HCT116 (cell line): ENCODE data around the gene SPATA33. TPM values are rescaled to one million over a fixed set of nuclear protein-coding genes. Genes with fewer than 3 reads are reported as not detected.

Experiments used
- ATAC-seq: fragments of 200-7000 bp; cut with Tn5 transposase; 2 replicates; pipeline ENCODE4 v1.9.1; 2020; ENCODE audit warnings: mild to moderate bottlenecking, moderate library complexity
- BruUV-seq: library from RNA; stranded (reverse); fragments of 400-500 nt; replicated peaks from 2 replicates; lab custom pipeline; 2021; lab: Mats Ljungman, UMichigan
- CTCF ChIA-PET: fragments of 300-600 bp; sonication (Branson Sonifier 250); formaldehyde crosslinking; loops from one replicate; lab custom pipeline; 2021; ENCODE audit warnings: antibody characterized with exemption; lab: Charles Lee
- POLR2A ChIA-PET: fragments of 300-600, 350-600 bp; sonication (Branson Sonifier 250); formaldehyde crosslinking; loops from one replicate; lab custom pipeline; 2021; ENCODE audit warnings: antibody characterized with exemption; lab: Charles Lee
- RAD21 ChIA-PET, 2 experiments: fragments of 300-600 bp; sonication (Branson Sonifier 250); formaldehyde crosslinking; loops; one replicate each; lab custom pipeline; 2023; ENCODE audit warnings: low total read pairs in 2 of 2; ENCODE audit not compliant: uncharacterized antibody in 2 of 2, unreplicated experiment in 2 of 2, low non-redundant PET in 1 of 2; lab: Charles Lee
- DNase-seq: peaks from one replicate; pipeline ENCODE4 v3.0.0-alpha.2; 2010; ENCODE audit warnings: low read depth, low spot score
- H2AFZ ChIP-seq: fragments of 200-600 bp; shearing (Covaris generic), sonication (generic); 2 replicates; pipeline ENCODE4 v1.6.1; 2017; ENCODE audit warnings: low read depth, mixed run types, mixed read lengths, antibody characterized with exemption, low read length; ENCODE audit not compliant: poor library complexity, severe bottlenecking
- H3K27ac ChIP-seq: 2 replicates; pipeline ENCODE4 v1.5.1; 2012; ENCODE audit warnings: low read depth, low read length
- H3K27me3 ChIP-seq: fragments of 200-600 bp; sonication (generic); 2 replicates; pipeline ENCODE4 v1.6.1; 2016; ENCODE audit warnings: mixed run types, low read length, mixed read lengths; ENCODE audit not compliant: insufficient read depth
- H3K36me3 ChIP-seq, 2 experiments: fragments of 200-500 bp in 1 of 2; fragments of 200-600 bp in 1 of 2; sonication (Bioruptor generic) in 1 of 2; sonication (generic) in 1 of 2; 2 replicates each; pipeline versions ENCODE4 v1.5.1 to v1.6.1; 2014 to 2016; ENCODE audit warnings: low read length in 2 of 2, inconsistent platforms in 1 of 2, mixed read lengths in 1 of 2, mixed run types in 1 of 2; ENCODE audit not compliant: insufficient read depth in 2 of 2, control insufficient read depth in 1 of 2
- H3K4me1 ChIP-seq, 2 experiments: fragments of 200-600 bp in 1 of 2; sonication (generic) in 1 of 2; 2 replicates each; pipeline versions ENCODE4 v1.5.1 to v1.6.1; 2012 to 2017; ENCODE audit warnings: low read length in 2 of 2, inconsistent platforms in 1 of 2, mild to moderate bottlenecking in 1 of 2, mixed read lengths in 1 of 2, mixed run types in 1 of 2, moderate library complexity in 1 of 2; ENCODE audit not compliant: insufficient read depth in 2 of 2, control insufficient read depth in 1 of 2
- H3K4me2 ChIP-seq: fragments of 200-600 bp; sonication (generic); 2 replicates; pipeline ENCODE4 v1.6.1; 2017; ENCODE audit warnings: mixed run types, low read length, mixed read lengths
- H3K4me3 ChIP-seq, 2 experiments: fragments of 200-600 bp in 1 of 2; sonication (generic) in 1 of 2; replicated peaks in 1 of 2; 2 replicates each; pipeline ENCODE4 v1.5.1; 2011 to 2016; ENCODE audit warnings: low read length in 2 of 2, control low read depth in 1 of 2, low read depth in 1 of 2, mild to moderate bottlenecking in 1 of 2, mixed read lengths in 1 of 2, mixed run types in 1 of 2
- H3K79me2 ChIP-seq: fragments of 200-600 bp; sonication (generic); 2 replicates; pipeline ENCODE4 v1.6.1; 2017; ENCODE audit warnings: mild to moderate bottlenecking, mixed run types, low read length, moderate library complexity, mixed read lengths; ENCODE audit not compliant: insufficient read depth
- H3K9ac ChIP-seq: fragments of 200-600 bp; sonication (generic); 2 replicates; pipeline ENCODE4 v1.6.1; 2016; ENCODE audit warnings: low read length, mixed read lengths
- H3K9me2 ChIP-seq: fragments of 200-600 bp; sonication (generic), shearing (Covaris generic); 2 replicates; pipeline ENCODE4 v1.6.1; 2017; ENCODE audit warnings: mixed run types, mild to moderate bottlenecking, moderate library complexity; ENCODE audit not compliant: insufficient read depth
- H3K9me3 ChIP-seq, 2 experiments: fragments of 200-500 bp in 1 of 2; fragments of 200-600 bp in 1 of 2; sonication (Bioruptor generic) in 1 of 2; sonication (generic) in 1 of 2; 2 replicates each; pipeline ENCODE4 v1.6.1; 2014 to 2017; ENCODE audit warnings: low read length in 2 of 2, mixed read lengths in 2 of 2, inconsistent platforms in 1 of 2, low read depth in 1 of 2, mild to moderate bottlenecking in 1 of 2, mixed run types in 1 of 2, moderate library complexity in 1 of 2; ENCODE audit not compliant: control insufficient read depth in 1 of 2, insufficient read depth in 1 of 2
- H4K20me1 ChIP-seq: fragments of 200-600 bp; sonication (generic), shearing (Covaris generic); 2 replicates; pipeline ENCODE4 v1.6.1; 2017; ENCODE audit warnings: mixed run types, mild to moderate bottlenecking, moderate library complexity; ENCODE audit not compliant: insufficient read depth
- CBX3 ChIP-seq: IDR thresholded peaks from 2 replicates; pipeline ENCODE4 v1.6.1; 2012; ENCODE audit warnings: low read depth
- EGR1 ChIP-seq: IDR thresholded peaks from 2 replicates; pipeline ENCODE4 v1.6.1; 2012; ENCODE audit warnings: low read depth
- MAX ChIP-seq: IDR thresholded peaks from 2 replicates; pipeline ENCODE4 v1.6.1; 2012
- POLR2A ChIP-seq: IDR thresholded peaks from 2 replicates; pipeline ENCODE4 v1.7.0; 2011; ENCODE audit warnings: borderline replicate concordance; ENCODE audit not compliant: insufficient read depth, insufficient read length; ENCODE audit errors: extremely low read depth
- POLR2AphosphoS5 ChIP-seq: IDR thresholded peaks from 2 replicates; pipeline ENCODE4 v1.6.1; 2011; ENCODE audit warnings: mild to moderate bottlenecking, low read depth, low read length, moderate library complexity
- REST ChIP-seq: IDR thresholded peaks from 2 replicates; pipeline ENCODE4 v1.6.1; 2012; ENCODE audit warnings: low read depth
- TCF7L2 ChIP-seq: IDR thresholded peaks from 2 replicates; pipeline ENCODE4 v1.7.0; 2011; ENCODE audit warnings: borderline replicate concordance, inconsistent platforms; ENCODE audit not compliant: insufficient read depth, insufficient read length; ENCODE audit errors: extremely low read depth
- YY1 ChIP-seq: IDR thresholded peaks from 2 replicates; pipeline ENCODE4 v1.6.1; 2011; ENCODE audit warnings: low read length, low read depth, moderate library complexity, mild to moderate bottlenecking; ENCODE audit not compliant: insufficient replicate concordance; ENCODE audit errors: extremely low read depth
- ZFX ChIP-seq: fragments of 450-650 bp; IDR thresholded peaks from 2 replicates; pipeline ENCODE4 v1.6.1; 2017
- ZNF274 ChIP-seq: fragments of 200-500 bp; sonication (Bioruptor generic); IDR thresholded peaks from 2 replicates; pipeline ENCODE4 v1.6.1; 2014; ENCODE audit warnings: mild to moderate bottlenecking, low read depth, low read length, inconsistent platforms
- intact Hi-C: fragments of 100-400 bp; cut with micrococcal nuclease; formaldehyde crosslinking; loops from 2 replicates; pipeline ENCODE4 v1.10.0; 2022
- total RNA-seq: library from RNA; stranded (reverse); gene quantifications from one replicate; pipeline ENCODE4 v1.2.1, GENCODE V29; 2021; ENCODE audit not compliant: unreplicated experiment
- TF ChIP-seq, protein P1 (sequence below): IDR thresholded peaks from 2 replicates; pipeline ENCODE4 v1.6.1; 2012

The SPATA33 gene
- total RNA-seq, 1 experiment from 2014 or later: 24.9 TPM

DNA sequence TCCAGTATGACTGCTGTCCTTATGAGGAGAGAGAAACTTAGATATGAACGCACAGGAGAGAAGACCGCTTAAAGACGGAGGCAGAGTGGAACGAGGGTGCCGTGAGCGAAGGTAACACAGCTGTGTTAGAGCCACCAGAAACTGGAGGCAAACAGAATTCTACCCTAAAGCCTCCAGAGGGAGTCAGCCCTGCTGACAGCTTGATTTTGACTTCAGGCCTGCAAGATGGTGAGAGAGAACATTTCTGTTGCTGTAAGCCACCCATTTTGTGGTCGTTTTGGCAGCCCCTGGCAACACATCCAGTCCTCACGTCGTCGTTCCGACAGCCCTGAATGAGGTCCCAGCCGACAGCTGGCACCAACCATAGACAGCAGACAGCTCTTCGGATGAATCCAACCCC, 46.6 kb downstream of the SPATA33 start:
- no peak for DNase-seq
- Histone ChIP-seq H2AFZ (no peak overlapping the region), H3K4me1 (peaks cover 19 to 35% of the 10 kb centered on the region in 2 experiments), H3K9me3 (no peaks in the 10 kb centered on the region), H3K9me2 (no peaks in the 10 kb centered on the region), H3K9ac (no peak overlapping the region), H3K36me3 (peaks cover under 1% of the 10 kb centered on the region in 2 experiments; a peak in 1 of 4 replicates), H3K27ac (no peak overlapping the region), H4K20me1 (peaks cover 3% of the 10 kb centered on the region; the same call in 1 of the 2 replicates), H3K4me3 (no peak overlapping the region), H3K4me2 (no peak overlapping the region), H3K27me3 (no peaks in the 10 kb centered on the region), H3K79me2 (peaks cover 15% of the 10 kb centered on the region)
- BruUV-seq: no TSS peak
- intact Hi-C loops: no loop called here
- ChIA-PET RAD21 (no interaction called here), POLR2A (no interaction called here), CTCF (interaction anchor here (0.6 to 1.1 kb wide), 2 partner anchors 12 to 203 kb away, joined by 3 read pairs; no protein-coding TSS in a partner anchor)
- TF ChIP-seq MAX: no peak
- TF ChIP-seq ZNF274: no peak
- TF ChIP-seq EGR1: no peak
- no peak for TF ChIP-seq TCF7L2
- TF ChIP-seq POLR2AphosphoS5: no peak
- no peak for TF ChIP-seq YY1
- no peak for TF ChIP-seq POLR2A
- TF ChIP-seq, protein P1, sequence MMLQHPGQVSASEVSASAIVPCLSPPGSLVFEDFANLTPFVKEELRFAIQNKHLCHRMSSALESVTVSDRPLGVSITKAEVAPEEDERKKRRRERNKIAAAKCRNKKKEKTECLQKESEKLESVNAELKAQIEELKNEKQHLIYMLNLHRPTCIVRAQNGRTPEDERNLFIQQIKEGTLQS: no peak
- no peak for TF ChIP-seq ZFX
- no peak for TF ChIP-seq REST
- TF ChIP-seq CBX3: no peak
- ATAC-seq: no peak
